Rectal smooth muscle tissue (tissue), 1 donor: ENCODE results near the gene NTRK3.

Experiments used
- H3K27ac ChIP-seq: one replicate; pipeline ENCODE4 v1.7.0; 2013; ENCODE audit warnings: low read depth, low read length, inconsistent platforms
- H3K27me3 ChIP-seq: one replicate; pipeline ENCODE4 v1.7.0; 2013; ENCODE audit warnings: low read length; ENCODE audit not compliant: control insufficient read depth, insufficient read depth
- H3K36me3 ChIP-seq: one replicate; pipeline ENCODE4 v1.7.0; 2013; ENCODE audit warnings: low read length; ENCODE audit not compliant: control insufficient read depth, insufficient read depth
- H3K4me1 ChIP-seq: one replicate; pipeline ENCODE4 v1.7.0; 2013; ENCODE audit warnings: low read length; ENCODE audit not compliant: control insufficient read depth, insufficient read depth
- H3K4me3 ChIP-seq: one replicate; pipeline ENCODE4 v1.7.0; 2013; ENCODE audit warnings: low read length
- H3K9ac ChIP-seq: one replicate; pipeline ENCODE4 v1.7.0; 2013; ENCODE audit warnings: low read length

NTRK3 gene

GRCh38 chr15:88021601-88022000 lies 234.9 kb downstream of the NTRK3 start:
- no peak overlapping the region for H3K4me3 ChIP-seq
- H3K27ac ChIP-seq: no peak overlapping the region
- H3K9ac ChIP-seq: no peak overlapping the region
- no peaks in the 10 kb centered on the region for H3K27me3 ChIP-seq
- no peaks in the 10 kb centered on the region for H3K36me3 ChIP-seq
- H3K4me1 ChIP-seq: no peaks in the 10 kb centered on the region

GRCh38 chr15:88020806-88021205 lies 235.7 kb downstream of the NTRK3 start:
- Histone ChIP-seq H3K27me3 (no peaks in the 10 kb centered on the region), H3K4me3 (no peak overlapping the region), H3K36me3 (no peaks in the 10 kb centered on the region), H3K4me1 (no peaks in the 10 kb centered on the region), H3K27ac (no peak overlapping the region), H3K9ac (no peak overlapping the region)

- Histone ChIP-seq H3K27ac (no peak overlapping the region), H3K4me3 (no peak overlapping the region), H3K36me3 (no peaks in the 10 kb centered on the region), H3K27me3 (no peaks in the 10 kb centered on the region), H3K4me1 (no peaks in the 10 kb centered on the region), H3K9ac (no peak overlapping the region)
Measured at GRCh38 chr15:88019656-88020055, 236.9 kb downstream of the NTRK3 start.

- H3K36me3 ChIP-seq: no peaks in the 10 kb centered on the region
- no peak overlapping the region for H3K27ac ChIP-seq
- no peak overlapping the region for H3K9ac ChIP-seq
- H3K4me3 ChIP-seq: no peak overlapping the region
- H3K4me1 ChIP-seq: no peaks in the 10 kb centered on the region
- H3K27me3 ChIP-seq: no peaks in the 10 kb centered on the region
Measured at GRCh38 chr15:88018869-88019641, 237.5 kb downstream of the NTRK3 start.

GRCh38 chr15:88017753-88018152 lies 238.8 kb downstream of the NTRK3 start:
- no peaks in the 10 kb centered on the region for H3K4me1 ChIP-seq
- no peaks in the 10 kb centered on the region for H3K27me3 ChIP-seq
- no peak overlapping the region for H3K4me3 ChIP-seq
- no peaks in the 10 kb centered on the region for H3K36me3 ChIP-seq
- no peak overlapping the region for H3K9ac ChIP-seq
- no peak overlapping the region for H3K27ac ChIP-seq

GRCh38 chr15:88016406-88016805 lies 240.1 kb downstream of the NTRK3 start:
- Histone ChIP-seq H3K36me3 (no peaks in the 10 kb centered on the region), H3K4me3 (no peak overlapping the region), H3K9ac (no peak overlapping the region), H3K4me1 (no peaks in the 10 kb centered on the region), H3K27me3 (no peaks in the 10 kb centered on the region), H3K27ac (no peak overlapping the region)

- no peak overlapping the region for H3K4me3 ChIP-seq
- H3K36me3 ChIP-seq: no peaks in the 10 kb centered on the region
- H3K9ac ChIP-seq: no peak overlapping the region
- H3K27me3 ChIP-seq: no peaks in the 10 kb centered on the region
- no peaks in the 10 kb centered on the region for H3K4me1 ChIP-seq
- no peak overlapping the region for H3K27ac ChIP-seq
Measured at GRCh38 chr15:88015228-88015860, 241.2 kb downstream of the NTRK3 start.

GRCh38 chr15:88014454-88015160 lies 241.9 kb downstream of the NTRK3 start:
- H3K9ac ChIP-seq: no peak overlapping the region
- H3K4me3 ChIP-seq: no peak overlapping the region
- H3K4me1 ChIP-seq: no peaks in the 10 kb centered on the region
- H3K36me3 ChIP-seq: no peaks in the 10 kb centered on the region
- no peak overlapping the region for H3K27ac ChIP-seq
- H3K27me3 ChIP-seq: no peaks in the 10 kb centered on the region

GRCh38 chr15:88013111-88013510 lies 243.4 kb downstream of the NTRK3 start:
- no peak overlapping the region for H3K9ac ChIP-seq
- H3K4me3 ChIP-seq: no peak overlapping the region
- H3K4me1 ChIP-seq: no peaks in the 10 kb centered on the region
- H3K27ac ChIP-seq: no peak overlapping the region
- no peaks in the 10 kb centered on the region for H3K27me3 ChIP-seq
- H3K36me3 ChIP-seq: no peaks in the 10 kb centered on the region

GRCh38 chr15:88012688-88013087 lies 243.9 kb downstream of the NTRK3 start:
- no peak overlapping the region for H3K27ac ChIP-seq
- H3K9ac ChIP-seq: no peak overlapping the region
- H3K4me3 ChIP-seq: no peak overlapping the region
- H3K27me3 ChIP-seq: no peaks in the 10 kb centered on the region
- no peaks in the 10 kb centered on the region for H3K4me1 ChIP-seq
- H3K36me3 ChIP-seq: no peaks in the 10 kb centered on the region

- Histone ChIP-seq H3K27me3 (no peaks in the 10 kb centered on the region), H3K4me3 (no peak overlapping the region), H3K36me3 (no peaks in the 10 kb centered on the region), H3K27ac (no peak overlapping the region), H3K9ac (no peak overlapping the region), H3K4me1 (no peaks in the 10 kb centered on the region)
Measured at GRCh38 chr15:88012233-88012632, 244.3 kb downstream of the NTRK3 start.

- H3K27me3 ChIP-seq: no peaks in the 10 kb centered on the region
- no peaks in the 10 kb centered on the region for H3K4me1 ChIP-seq
- no peak overlapping the region for H3K9ac ChIP-seq
- H3K36me3 ChIP-seq: no peaks in the 10 kb centered on the region
- no peak overlapping the region for H3K27ac ChIP-seq
- no peak overlapping the region for H3K4me3 ChIP-seq
Measured at GRCh38 chr15:88011533-88011932, 245.0 kb downstream of the NTRK3 start.
